Astrocyte (in vitro differentiated cells and primary cell): ENCODE data around the gene CABP2.

Source experiments
- CTCF ChIP-seq: IDR thresholded peaks from 2 replicates; pipeline ENCODE4 v1.5.1; 2011; ENCODE audit warnings: low read depth, mild to moderate bottlenecking, inconsistent platforms, low read length, moderate library complexity; ENCODE audit not compliant: insufficient read depth
- EZH2 ChIP-seq: IDR thresholded peaks from 2 replicates; pipeline ENCODE4 v1.6.1; 2012; ENCODE audit warnings: mild to moderate bottlenecking, low read length, inconsistent platforms; ENCODE audit not compliant: insufficient read depth

GRCh38 chr11:67482275-67482826 is 40.9 kb downstream of the CABP2 start:
- TF ChIP-seq EZH2, result no peak
- TF ChIP-seq CTCF, result no peak
